ENCODE measurements around the gene TSPAN11. TPM values are rescaled to one million over a fixed set of nuclear protein-coding genes. Genes with fewer than 3 reads are reported as not detected.

TSPAN11 gene
- total RNA-seq, 4 donors from 2014 or later = 0.64 to 2.8 (median 1.3) TPM

- H3K27me3 ChIP-seq = peaks cover 16% of the 10 kb centered on the region
- no peak for TF ChIP-seq POLR2A (IDR thresholded peaks at IDR 0.05)
- no peak for TF ChIP-seq POLR2AphosphoS5 (IDR thresholded peaks at IDR 0.05)
- TF ChIP-seq CTCF (IDR thresholded peaks at IDR 0.05) = no peak
- TF ChIP-seq EP300 (IDR thresholded peaks at IDR 0.05) = no peak
- H3K9me3 ChIP-seq = no peaks in the 10 kb centered on the region
- peak overlapping the region; percentile 54 for H3K4me3 ChIP-seq
- DNase-seq (ENCODE audit: low spot score in 2 of 2) = no peak
- 72% methylated on average over 10 of the region's 11 CpGs for WGBS
- H3K27ac ChIP-seq = peak overlapping the region; percentile 50
- H3K4me1 ChIP-seq = peaks cover 14% of the 10 kb centered on the region
- H3K36me3 ChIP-seq = no peaks in the 10 kb centered on the region
These were observed 823 bp upstream of the TSPAN11 start for GRCh38 chr12:30925607-30926242.

- Histone ChIP-seq H3K9me3 (no peaks in the 10 kb centered on the region), H3K36me3 (no peaks in the 10 kb centered on the region), H3K27ac (no peak overlapping the region), H3K4me1 (peaks cover 14% of the 10 kb centered on the region), H3K4me3 (peak overlapping the region; percentile 54), H3K27me3 (peaks cover 16% of the 10 kb centered on the region)
- peak in 1 of 2 donors; percentile 50 for DNase-seq (ENCODE audit: low spot score in 2 of 2)
- TF ChIP-seq POLR2A (IDR thresholded peaks at IDR 0.05) (no peak), POLR2AphosphoS5 (IDR thresholded peaks at IDR 0.05) (no peak), CTCF (IDR thresholded peaks at IDR 0.05) (no peak), EP300 (IDR thresholded peaks at IDR 0.05) (no peak)
- 96% methylated on average over 7 of the region's 7 CpGs for WGBS
These were observed 669 bp downstream of the TSPAN11 start for GRCh38 chr12:30927222-30927611.

- TF ChIP-seq POLR2AphosphoS5 (IDR thresholded peaks at IDR 0.05) (no peak), POLR2A (IDR thresholded peaks at IDR 0.05) (no peak), EP300 (IDR thresholded peaks at IDR 0.05) (no peak), CTCF (IDR thresholded peaks at IDR 0.05) (no peak)
- no peak overlapping the region for H3K4me3 ChIP-seq
- H3K36me3 ChIP-seq = no peaks in the 10 kb centered on the region
- WGBS = 78% methylated on average over 12 of the region's 12 CpGs
- no peaks in the 10 kb centered on the region for H3K9me3 ChIP-seq
- peaks cover 14% of the 10 kb centered on the region for H3K4me1 ChIP-seq
- H3K27ac ChIP-seq = no peak overlapping the region
- peak in 1 of 2 donors; percentile 64 for DNase-seq (ENCODE audit: low spot score in 2 of 2)
- peaks cover 16% of the 10 kb centered on the region for H3K27me3 ChIP-seq
These were observed 2.1 kb downstream of the TSPAN11 start for GRCh38 chr12:30928356-30929244.

GRCh38 chr12:30930238-30930637 lies 3.7 kb downstream of the TSPAN11 start:
- no peak overlapping the region for H3K4me3 ChIP-seq
- TF ChIP-seq POLR2A (IDR thresholded peaks at IDR 0.05) = no peak
- no peak for TF ChIP-seq POLR2AphosphoS5 (IDR thresholded peaks at IDR 0.05)
- TF ChIP-seq EP300 (IDR thresholded peaks at IDR 0.05) = no peak
- no peak for TF ChIP-seq CTCF (IDR thresholded peaks at IDR 0.05)
- H3K27ac ChIP-seq = no peak overlapping the region
- peaks cover 14% of the 10 kb centered on the region for H3K4me1 ChIP-seq
- peak in 1 of 2 donors; percentile 73 for DNase-seq (ENCODE audit: low spot score in 2 of 2)
- no peaks in the 10 kb centered on the region for H3K36me3 ChIP-seq
- 75% methylated on average over 7 of the region's 7 CpGs for whole genome bisulfite sequencing
- peaks cover 16% of the 10 kb centered on the region for H3K27me3 ChIP-seq
- H3K9me3 ChIP-seq = no peaks in the 10 kb centered on the region

- WGBS = 86% methylated on average over 5 of the region's 5 CpGs
- no peaks in the 10 kb centered on the region for H3K36me3 ChIP-seq
- no peak overlapping the region for H3K27ac ChIP-seq
- no peak for TF ChIP-seq POLR2A (IDR thresholded peaks at IDR 0.05)
- no peak for TF ChIP-seq CTCF (IDR thresholded peaks at IDR 0.05)
- no peak for TF ChIP-seq EP300 (IDR thresholded peaks at IDR 0.05)
- TF ChIP-seq POLR2AphosphoS5 (IDR thresholded peaks at IDR 0.05) = no peak
- H3K27me3 ChIP-seq = peaks cover 14% of the 10 kb centered on the region
- H3K4me1 ChIP-seq = peaks cover 14% of the 10 kb centered on the region
- DNase-seq (ENCODE audit: low spot score in 2 of 2) = peak in 1 of 2 donors; percentile 67
- H3K9me3 ChIP-seq = no peaks in the 10 kb centered on the region
- H3K4me3 ChIP-seq = no peak overlapping the region
These were observed 4.1 kb downstream of the TSPAN11 start for GRCh38 chr12:30930641-30931040.

All from suprapubic skin (tissue), 4 donors.